ENCODE data around the gene CRHR2.
A peak's percentile ranks its signal among the peaks of the same experiment; 100 is the strongest.

Gene CRHR2

GRCh38 chr7:30682212-30683083, at the start of gene CRHR2 (continued):
- TF ChIP-seq TCF7L2 (IDR thresholded peaks at IDR 0.05; ENCODE audit: borderline replicate concordance, low read depth, low read length) (no peak), ZFP37 (tag by site-specific recombination; IDR thresholded peaks at IDR 0.05) (no peak), ZNF335 (tag by site-specific recombination; conservative IDR thresholded peaks at IDR 0.05) (peak; percentile 94), ZNF707 (tag by site-specific recombination; IDR thresholded peaks at IDR 0.05) (no peak), ZNF664 (tag by site-specific recombination; IDR thresholded peaks at IDR 0.05) (no peak), ZNF843 (tag by site-specific recombination; IDR thresholded peaks at IDR 0.05) (no peak), ZNF548 (tag by site-specific recombination; IDR thresholded peaks at IDR 0.05) (no peak), FEZF1 (tag by site-specific recombination; IDR thresholded peaks at IDR 0.05) (no peak), BCL11A (tag by site-specific recombination; IDR thresholded peaks at IDR 0.05; ENCODE audit: low read depth) (no peak), CTCF (tag by site-specific recombination; IDR thresholded peaks at IDR 0.05) (peak; percentile 85), ZNF449 (tag by site-specific recombination; IDR thresholded peaks at IDR 0.05) (no peak), ZBTB26 (tag by site-specific recombination; optimal IDR thresholded peaks at IDR 0.05) (peak; percentile 88), ZSCAN4 (tag by site-specific recombination; IDR thresholded peaks at IDR 0.05) (no peak), ZNF148 (tag by site-specific recombination; IDR thresholded peaks at IDR 0.05; ENCODE audit: borderline replicate concordance) (no peak), ZNF791 (tag by site-specific recombination; IDR thresholded peaks at IDR 0.05) (no peak), KLF7 (tag by site-specific recombination; IDR thresholded peaks at IDR 0.05; ENCODE audit: borderline replicate concordance) (no peak), AEBP2 (tag by site-specific recombination; IDR thresholded peaks at IDR 0.05; ENCODE audit: borderline replicate concordance) (no peak), ZNF692 (tag by site-specific recombination; IDR thresholded peaks at IDR 0.05) (no peak), ZNF623 (tag by site-specific recombination; IDR thresholded peaks at IDR 0.05) (no peak), ZNF488 (tag by site-specific recombination; IDR thresholded peaks at IDR 0.05) (no peak), ZNF423 (tag by site-specific recombination; IDR thresholded peaks at IDR 0.05) (no peak), TSHZ1 (tag by site-specific recombination; IDR thresholded peaks at IDR 0.05; ENCODE audit: borderline replicate concordance) (no peak)

Data from HEK293 (cell line).